GM21423 (cell line): ENCODE data around the gene MRPL20.
"Not testable (repeated sequence)": the region's sequence is repeated elsewhere in the genome, so short reads cannot be mapped to it uniquely, and the experiment has no call there.

ENCODE experiments used
- ATAC-seq: cut with Tn5 transposase; IDR thresholded peaks from one replicate; pipeline ENCODE4 v1.9.1; 2021; ENCODE audit warnings: mild to moderate bottlenecking, moderate library complexity; ENCODE audit not compliant: unreplicated experiment

The MRPL20 gene

GRCh38 chr1:1427106-1427819 lies 20.2 kb upstream of the MRPL20 start:
- ATAC-seq, result no peak

DNA sequence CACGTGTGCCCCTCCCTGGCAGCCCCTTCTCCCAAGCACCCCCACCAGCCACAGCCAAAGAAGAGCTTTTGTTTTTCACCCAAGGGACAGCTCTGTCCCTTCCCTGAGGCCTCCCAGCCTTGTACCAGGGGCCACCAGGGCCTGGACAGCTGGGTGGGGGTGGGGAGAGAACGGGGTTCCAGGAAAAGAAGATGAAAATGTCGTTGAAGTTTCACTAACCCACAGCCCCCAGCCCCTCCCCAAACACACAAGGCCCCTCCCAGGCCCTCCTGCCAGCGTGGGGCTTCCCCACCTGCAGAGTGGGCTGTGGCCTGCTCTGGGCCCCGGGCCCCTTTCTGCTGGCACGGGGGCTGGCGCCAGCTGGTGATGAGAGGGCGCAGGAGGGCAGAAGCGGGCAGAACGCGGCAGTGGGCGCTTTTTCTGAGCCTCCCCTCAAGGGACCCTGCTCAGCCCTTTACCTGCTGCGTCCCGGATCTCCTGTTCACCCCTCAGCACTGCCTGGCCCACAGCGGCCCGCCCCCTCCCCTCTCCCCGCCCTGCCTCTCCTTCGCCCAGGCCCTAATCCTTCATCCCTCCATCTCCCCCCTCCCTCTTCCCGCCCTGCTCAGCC lies 19.5 kb upstream of the MRPL20 start:
- ATAC-seq, result no peak

DNA sequence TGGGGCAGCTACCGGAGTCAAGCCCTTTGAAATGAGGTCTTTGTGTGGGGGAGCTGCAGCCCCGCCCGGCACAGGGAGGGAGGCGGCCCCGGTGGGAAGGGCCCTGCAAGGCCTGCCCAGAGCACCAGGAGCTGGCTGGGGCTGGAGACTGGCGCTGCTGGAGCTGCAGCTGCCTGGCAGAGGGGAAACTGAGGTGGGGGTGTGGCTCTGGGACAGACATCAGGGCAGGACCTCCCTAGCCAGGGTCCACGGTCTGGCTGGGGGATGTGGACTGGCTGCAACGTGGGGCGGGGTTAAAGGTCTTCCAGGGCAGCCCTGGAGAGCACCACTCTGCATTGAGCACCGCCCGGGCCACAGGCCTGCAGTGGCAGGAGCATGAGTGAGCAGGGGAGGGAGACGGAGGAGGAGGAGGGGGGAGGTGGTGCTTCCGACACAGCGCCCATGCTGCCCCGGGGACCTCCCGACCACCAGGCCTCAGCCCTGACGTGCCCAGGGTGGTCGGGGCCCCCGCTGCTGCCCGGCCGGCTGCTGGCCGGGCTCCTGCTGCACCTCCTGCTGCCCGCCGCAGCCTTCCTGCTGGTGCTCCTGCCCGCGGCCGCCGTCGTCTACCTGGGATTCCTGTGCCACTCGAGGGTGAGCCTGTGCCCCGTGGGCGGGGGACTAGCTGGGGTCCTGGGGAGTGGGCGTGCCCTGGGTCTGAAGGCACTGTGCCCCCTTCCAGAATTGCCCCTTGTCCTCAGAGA lies 18.8 kb upstream of the MRPL20 start:
- ATAC-seq, result no peak

DNA sequence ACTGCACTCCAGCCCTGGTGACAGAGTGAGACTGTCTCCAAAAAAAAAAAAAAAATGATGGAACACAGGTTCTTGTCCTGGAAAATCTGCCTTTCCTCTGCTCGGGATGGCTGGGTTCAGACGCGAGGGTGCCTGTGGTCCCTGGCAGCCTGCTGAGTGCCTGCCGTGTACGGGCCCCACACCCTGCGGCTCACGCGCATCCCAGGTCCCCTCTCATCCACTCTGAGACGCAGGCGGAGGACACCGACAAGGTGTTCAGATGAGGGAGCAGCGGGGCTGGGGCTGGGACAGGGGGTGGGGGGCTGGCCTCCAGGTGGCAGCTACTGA lies 18.3 kb upstream of the MRPL20 start:
- ATAC-seq, result no peak

- no peak for ATAC-seq
Measured at GRCh38 chr1:1424707-1425106, 17.6 kb upstream of the MRPL20 start.

- no peak for ATAC-seq
Measured at GRCh38 chr1:1423245-1423597, 16.1 kb upstream of the MRPL20 start.

- no peak for ATAC-seq
Measured at GRCh38 chr1:1422465-1423244, 15.6 kb upstream of the MRPL20 start.

DNA sequence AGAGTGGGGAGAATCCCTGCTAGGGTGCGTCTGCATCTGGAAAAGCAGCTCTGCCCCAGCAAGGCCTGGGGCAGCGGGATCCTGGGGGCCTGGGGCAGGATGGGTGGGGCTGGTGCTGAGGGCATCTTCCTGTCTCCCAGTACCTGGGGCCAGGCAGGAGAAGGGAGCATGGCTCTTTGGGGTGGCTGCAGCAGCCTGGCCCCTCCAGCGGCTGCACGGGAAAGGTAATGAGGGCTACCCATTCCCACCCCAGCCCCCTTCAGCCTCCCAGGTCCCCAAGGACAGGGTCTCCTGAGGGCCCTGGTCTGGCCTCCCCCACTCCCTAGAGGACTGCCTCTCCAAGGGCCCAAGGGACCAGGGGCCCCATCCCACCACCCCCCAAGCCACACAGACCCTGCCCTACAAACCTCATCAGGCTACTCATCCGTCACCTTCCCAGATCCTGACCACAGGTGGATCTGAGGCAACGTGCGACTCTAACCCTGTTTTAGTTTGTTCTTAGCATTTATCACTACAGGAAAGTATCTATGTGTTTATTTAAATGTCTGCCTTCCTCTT lies 14.9 kb upstream of the MRPL20 start:
- ATAC-seq, result no peak

DNA sequence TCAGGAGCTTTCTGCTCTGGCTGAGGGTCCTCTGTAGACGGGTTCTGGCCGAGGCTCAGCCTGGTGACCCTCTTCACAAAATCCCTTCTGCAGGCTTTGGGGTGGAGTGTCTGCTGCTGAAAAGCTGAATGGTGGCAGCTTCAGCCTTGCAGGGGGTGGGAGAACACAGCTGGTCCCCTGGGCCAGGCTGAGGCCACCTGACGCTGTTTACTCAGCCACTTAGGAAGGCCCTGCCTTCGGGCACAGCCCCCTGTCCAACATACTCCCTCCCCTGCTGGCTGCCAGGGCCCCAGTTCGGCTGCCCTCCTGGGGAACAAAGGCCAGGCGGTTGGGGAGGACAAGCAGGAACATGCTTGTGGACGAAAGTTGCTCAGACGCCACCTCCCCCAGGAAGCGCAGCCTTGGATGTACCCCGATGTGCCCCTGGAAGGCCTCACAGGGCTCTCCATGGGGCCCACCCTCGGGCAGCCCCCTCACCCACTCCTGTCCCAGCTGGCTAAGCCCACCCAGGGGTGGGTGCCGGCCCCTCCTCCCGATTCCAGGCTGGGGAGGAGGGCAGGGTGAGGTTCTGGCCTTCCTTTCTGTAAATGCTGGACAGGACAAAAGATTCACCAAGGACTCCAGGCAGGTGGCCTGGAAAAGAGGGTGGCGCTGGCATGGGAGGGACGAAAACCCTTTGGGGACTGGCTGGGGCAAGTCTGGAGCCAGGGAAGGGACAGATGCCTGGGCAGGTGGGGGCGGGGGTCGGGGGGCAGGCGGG lies 14.2 kb upstream of the MRPL20 start, which contains the start of gene ANKRD65:
Gene ANKRD65, minus strand, starts transcription at position 130 of the 760 bp plus-strand sequence. CDS start 271 bp downstream, outside the sequence.
- no peak for ATAC-seq

GRCh38 chr1:1420654-1421141 lies 13.6 kb upstream of the MRPL20 start:
- ATAC-seq, result no peak

- no peak for ATAC-seq
Measured at GRCh38 chr1:1419813-1420653, 12.9 kb upstream of the MRPL20 start.

- no peak for ATAC-seq
Measured at GRCh38 chr1:1419363-1419812, 12.3 kb upstream of the MRPL20 start.

DNA sequence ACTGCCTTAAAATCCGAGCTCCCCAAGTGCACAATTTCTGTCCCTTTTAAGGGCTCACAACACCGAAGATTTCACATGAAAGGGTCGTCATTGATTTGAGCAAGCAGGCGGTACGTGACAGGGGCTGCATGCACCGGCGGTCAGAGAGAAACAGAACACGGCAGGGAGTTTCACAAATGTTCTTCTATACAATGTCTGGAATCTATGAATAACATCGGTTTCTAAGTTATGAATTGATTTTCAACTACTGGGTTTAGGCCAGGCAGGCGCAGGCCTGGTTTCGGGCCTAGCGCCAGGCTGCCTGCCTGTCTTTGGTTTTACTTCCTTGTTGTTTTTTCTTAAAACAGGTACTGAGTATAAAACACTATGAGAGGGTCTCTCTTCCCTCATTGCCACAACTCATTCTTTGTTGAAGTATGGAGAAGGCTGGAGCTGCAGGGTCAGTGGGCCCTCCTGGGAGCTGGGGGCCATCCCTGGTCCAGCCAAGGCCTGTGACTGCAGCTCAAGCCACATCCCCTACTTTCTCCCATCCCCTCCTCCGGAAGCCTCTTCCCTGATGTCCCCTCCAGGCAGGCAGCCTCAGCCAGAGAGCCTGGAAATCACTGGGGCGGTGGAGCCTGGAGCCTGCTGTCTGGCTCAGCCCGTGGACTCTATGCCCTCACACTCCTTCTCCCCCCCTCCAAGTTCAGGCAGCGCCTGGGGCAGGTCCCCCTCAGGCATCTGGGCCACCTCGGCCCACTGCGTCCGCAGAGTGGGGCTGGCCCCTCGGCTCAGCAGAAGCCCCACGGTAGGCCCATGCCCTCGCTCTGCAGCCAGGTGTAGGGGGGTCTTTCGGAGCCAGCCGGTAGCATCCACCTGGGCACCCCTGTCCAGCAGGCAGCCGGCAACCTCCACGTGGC lies 11.6 kb upstream of the MRPL20 start:
- ATAC-seq, result no peak

DNA sequence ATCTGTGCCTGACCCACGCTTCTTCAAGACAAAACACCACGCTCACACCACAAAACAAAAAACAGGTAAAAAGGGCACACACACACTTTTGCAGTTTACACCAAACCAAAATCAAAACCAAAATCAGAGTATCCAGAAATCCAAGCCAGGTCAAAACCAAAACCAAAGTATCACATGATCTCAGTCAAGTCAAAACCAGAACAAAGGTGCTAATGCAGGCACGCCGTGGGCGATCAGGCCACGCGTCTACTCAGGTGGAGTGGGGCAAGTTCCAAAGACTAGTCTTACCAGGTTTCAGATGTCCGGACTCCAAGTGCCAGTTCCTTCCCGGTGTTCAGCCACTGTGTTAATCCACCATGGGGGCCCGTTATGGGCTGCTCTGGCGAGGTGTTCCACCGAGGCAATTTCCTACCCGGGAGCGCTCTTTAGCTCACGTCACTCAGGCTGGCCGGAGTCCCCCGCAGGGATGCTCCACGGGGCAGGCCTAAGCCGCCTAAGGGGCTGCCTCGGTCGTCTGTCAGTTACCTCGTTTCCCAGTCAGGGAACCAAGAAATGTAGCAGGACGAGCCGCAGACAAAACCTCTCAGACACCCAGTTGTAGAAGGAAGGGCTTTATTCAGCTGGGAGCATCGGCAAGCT lies 10.9 kb upstream of the MRPL20 start:
- not testable (repeated sequence) for ATAC-seq

GRCh38 chr1:1417396-1417795 lies 10.3 kb upstream of the MRPL20 start:
- not testable (repeated sequence) for ATAC-seq

GRCh38 chr1:1415751-1416150 lies 8.7 kb upstream of the MRPL20 start:
- ATAC-seq, result no peak

GRCh38 chr1:1412311-1412902 lies 5.3 kb upstream of the MRPL20 start:
- not testable (repeated sequence) for ATAC-seq
